Measurements from ENCODE around the gene ABCC5. TPM values are rescaled to one million over a fixed set of nuclear protein-coding genes. Genes with fewer than 3 reads are reported as not detected.

ABCC5 gene
- total RNA-seq, 4 donors from 2014 or later, result 34.9 to 61.2 (median 45.0) TPM

DNA sequence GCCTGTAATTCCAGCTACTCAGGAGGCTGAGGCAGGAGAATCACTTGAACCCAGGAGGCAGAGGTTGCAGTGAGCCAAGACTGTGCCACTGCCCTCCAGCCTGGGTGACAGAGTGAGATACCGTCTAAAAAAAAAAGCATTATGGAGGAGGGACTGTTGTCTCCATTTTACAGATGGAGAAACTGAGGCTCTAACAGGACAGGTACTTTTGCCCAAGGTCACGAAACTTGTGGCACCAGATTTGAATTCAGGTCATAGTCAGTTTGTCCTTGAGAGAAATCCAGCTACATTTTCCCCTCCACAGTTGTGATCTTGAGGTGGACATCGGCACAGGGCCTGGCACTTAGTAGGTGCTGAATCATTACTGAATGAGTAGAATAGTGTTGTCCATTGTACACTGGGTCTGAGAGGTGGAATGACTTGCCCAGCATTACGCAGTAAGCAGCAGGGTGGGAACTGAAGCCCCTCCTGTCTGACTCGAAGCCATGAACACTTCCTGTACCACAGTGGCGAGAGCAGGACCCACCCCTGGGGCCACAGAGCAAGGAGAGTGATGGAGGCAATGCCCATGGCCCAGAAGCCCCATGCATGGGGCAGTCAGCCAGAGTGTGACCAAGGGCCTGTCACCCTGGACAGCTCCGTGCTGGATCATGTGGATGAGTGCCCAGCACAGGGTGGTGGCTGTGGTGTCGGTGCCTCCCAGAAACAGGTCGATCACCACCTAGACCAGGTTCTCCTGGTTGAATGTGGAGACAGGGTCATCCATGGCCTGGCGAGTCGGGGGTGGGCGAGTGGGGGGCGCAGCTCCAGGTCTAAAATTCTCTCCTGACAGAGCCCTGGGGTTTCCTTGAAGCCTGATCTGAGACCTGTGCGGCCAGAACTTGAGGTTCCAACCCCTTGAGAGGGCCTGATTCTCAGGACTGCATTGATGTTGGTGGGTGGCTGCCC lies 112.6 kb downstream of the ABCC5 start:
- 65 to 72% methylated on average over 14 of the region's 14 CpGs for WGBS, 2 donors
- no peak for TF ChIP-seq EP300 (IDR thresholded peaks at IDR 0.05)
- TF ChIP-seq CTCF (IDR thresholded peaks at IDR 0.05), result no peak
- Histone ChIP-seq H3K9me3 (no peaks in the 10 kb centered on the region), H3K4me1 (no peaks in the 10 kb centered on the region), H3K36me3 (no peaks in the 10 kb centered on the region), H3K27ac (no peak overlapping the region), H3K4me3 (no peak overlapping the region), H3K27me3 (no peaks in the 10 kb centered on the region)
- DNase-seq (ENCODE audit: low spot score in 2 of 2), result no peak

- Histone ChIP-seq H3K4me3 (no peak overlapping the region), H3K27me3 (peaks cover 0 to 12% of the 10 kb centered on the region in 2 donors), H3K36me3 (no peaks in the 10 kb centered on the region), H3K9me3 (no peaks in the 10 kb centered on the region), H3K27ac (no peak overlapping the region), H3K4me1 (peaks cover 0 to 4% (median 0%) of the 10 kb centered on the region in 4 donors)
- WGBS, 2 donors, result 56 to 57% methylated on average over 11 of the region's 11 CpGs
- DNase-seq (ENCODE audit: low spot score in 2 of 2), result no peak
- no peak for TF ChIP-seq CTCF (IDR thresholded peaks at IDR 0.05)
- TF ChIP-seq EP300 (IDR thresholded peaks at IDR 0.05), result no peak
- TF ChIP-seq POLR2A (IDR thresholded peaks at IDR 0.05), result no peak
Measured at GRCh38 chr3:183898028-183898431, 119.7 kb downstream of the ABCC5 start.

DNA sequence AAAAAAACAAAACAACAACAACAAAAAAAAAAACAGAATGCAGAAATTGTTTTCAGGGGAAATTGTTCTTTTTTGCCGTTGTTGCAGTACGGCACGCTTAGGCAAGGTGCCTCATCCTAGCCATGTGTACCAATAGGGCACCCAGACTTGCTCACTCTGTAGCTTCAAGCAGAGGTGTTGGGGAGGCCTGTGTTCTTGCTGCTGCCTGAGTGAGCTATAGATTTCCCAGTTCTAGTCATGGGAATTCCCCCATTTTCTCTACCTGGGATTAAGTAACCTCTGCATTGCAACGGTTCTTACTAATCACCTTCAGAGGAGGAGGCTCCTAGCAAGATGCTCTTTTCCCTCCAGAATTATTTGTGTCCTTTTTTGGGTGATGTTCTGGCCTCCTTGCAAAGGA lies 120.1 kb downstream of the ABCC5 start:
- 80 to 82% methylated on average over 4 of the region's 4 CpGs for WGBS, 2 donors
- Histone ChIP-seq H3K4me1 (peaks cover 0 to 4% (median 0%) of the 10 kb centered on the region in 4 donors), H3K9me3 (no peaks in the 10 kb centered on the region), H3K36me3 (no peaks in the 10 kb centered on the region), H3K27ac (no peak overlapping the region), H3K4me3 (no peak overlapping the region), H3K27me3 (peaks cover 0 to 12% of the 10 kb centered on the region in 2 donors)
- no peak for DNase-seq (ENCODE audit: low spot score in 2 of 2)
- TF ChIP-seq EP300 (IDR thresholded peaks at IDR 0.05) (no peak), POLR2A (IDR thresholded peaks at IDR 0.05) (no peak), CTCF (IDR thresholded peaks at IDR 0.05) (no peak)

DNA sequence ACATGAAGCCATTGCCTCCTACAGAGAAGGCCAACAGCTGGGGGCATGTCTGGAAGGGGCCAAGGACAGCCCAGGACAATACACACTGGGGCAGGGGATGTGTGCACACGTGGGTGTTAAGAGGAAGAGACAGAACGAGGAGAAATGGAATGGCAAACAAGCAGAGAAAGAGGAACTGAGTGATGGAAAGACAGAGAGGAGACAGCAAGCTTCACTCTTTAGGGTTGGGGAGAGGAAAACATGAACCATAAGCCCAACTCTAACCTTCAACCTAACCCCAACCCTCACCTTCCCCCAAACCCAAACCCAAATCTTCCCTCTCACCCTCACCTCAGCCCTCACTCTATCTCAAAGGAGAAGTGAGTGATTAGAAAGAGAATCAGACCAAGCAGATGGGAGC lies 121.1 kb downstream of the ABCC5 start:
- DNase-seq (ENCODE audit: low spot score in 2 of 2), result no peak
- Histone ChIP-seq H3K27ac (no peak overlapping the region), H3K9me3 (no peaks in the 10 kb centered on the region), H3K4me1 (peaks cover 0 to 4% (median 0%) of the 10 kb centered on the region in 4 donors), H3K27me3 (peaks cover 0 to 12% of the 10 kb centered on the region in 2 donors), H3K4me3 (no peak overlapping the region), H3K36me3 (no peaks in the 10 kb centered on the region)
- 36 to 44% methylated on average over 2 of the region's 2 CpGs for WGBS, 2 donors
- TF ChIP-seq CTCF (IDR thresholded peaks at IDR 0.05) (no peak), EP300 (IDR thresholded peaks at IDR 0.05) (no peak), POLR2A (IDR thresholded peaks at IDR 0.05) (no peak)

DNA sequence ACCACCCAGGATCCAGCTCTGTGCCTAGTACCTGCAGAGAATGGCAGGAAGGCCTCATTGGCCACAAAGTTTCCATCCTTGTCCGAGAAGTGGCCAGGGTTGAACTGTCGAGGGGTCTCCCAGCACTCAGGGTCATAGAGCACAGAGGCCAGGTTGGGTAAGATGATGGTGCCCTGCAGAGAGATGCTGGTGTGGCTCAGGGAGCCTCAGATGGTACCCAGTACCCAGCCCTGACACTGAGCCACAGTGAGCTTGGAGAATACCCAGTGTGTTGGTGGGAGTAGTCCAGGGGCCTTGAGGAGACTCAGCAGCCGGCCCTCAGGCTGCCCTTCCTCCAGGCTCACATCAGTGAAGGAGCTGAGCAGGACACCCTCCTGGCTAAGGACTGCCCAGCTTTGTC lies 121.5 kb downstream of the ABCC5 start:
- DNase-seq (ENCODE audit: low spot score in 2 of 2), result no peak
- H3K9me3 ChIP-seq, result no peaks in the 10 kb centered on the region
- TF ChIP-seq POLR2A (IDR thresholded peaks at IDR 0.05), result no peak
- TF ChIP-seq CTCF (IDR thresholded peaks at IDR 0.05), result no peak
- TF ChIP-seq EP300 (IDR thresholded peaks at IDR 0.05), result no peak
- H3K36me3 ChIP-seq, result no peaks in the 10 kb centered on the region
- 39 to 77% methylated on average over 2 to 3 of the region's 3 CpGs for WGBS, 2 donors
- H3K4me1 ChIP-seq, result peaks cover 0 to 4% (median 0%) of the 10 kb centered on the region in 4 donors
- H3K4me3 ChIP-seq, result no peak overlapping the region
- no peak overlapping the region for H3K27ac ChIP-seq
- H3K27me3 ChIP-seq, result peaks cover 0 to 12% of the 10 kb centered on the region in 2 donors

Data from tibial nerve (tissue), 4 donors.